ENCODE measurements around the gene C1QTNF8. TPM values are rescaled to one million over a fixed set of nuclear protein-coding genes. Genes with fewer than 3 reads are reported as not detected.

The C1QTNF8 gene
- polyA plus RNA-seq, 2 of the 4 experiments (the other 2 are of a cell fraction) = not detected

GRCh38 chr16:1047123-1047522 is 48.9 kb downstream of the C1QTNF8 start:
- ATAC-seq (no peak), DNase-seq (ENCODE audit: low read depth in 1 of 2, low spot score in 1 of 2) (no peak), FAIRE-seq (no peak)
- ChIA-PET CTCF (interaction anchor here (2.2 to 14.4 kb wide), 2 partner anchors 10 kb away, joined by 10 to 153 read pairs; no protein-coding TSS in a partner anchor), POLR2A (no interaction called here)
- H3K4me2 ChIP-seq = no peak overlapping the region
- WGBS (ENCODE audit: missing lambda C conversion rate) = 88% methylated on average over 9 of the region's 9 CpGs
- H3K9me3 ChIP-seq = no peaks in the 10 kb centered on the region
- peaks cover 24% of the 10 kb centered on the region for H3K4me1 ChIP-seq
- no peak overlapping the region for H3K4me3 ChIP-seq
- no peak overlapping the region for H3K27ac ChIP-seq
- TF ChIP-seq JUNB (IDR thresholded peaks at IDR 0.05) = no peak
- no peak for TF ChIP-seq ZSCAN20 (CRISPR knock-in tag; IDR thresholded peaks at IDR 0.05)
- no peak for TF ChIP-seq EHMT2 (IDR thresholded peaks at IDR 0.05; ENCODE audit: low read depth)
- TF ChIP-seq ELK1 (IDR thresholded peaks at IDR 0.05; ENCODE audit: low read depth, low read length) = no peak
- no peak for TF ChIP-seq CBX8 (IDR thresholded peaks at IDR 0.05)
- TF ChIP-seq ZNF302 (CRISPR knock-in tag; IDR thresholded peaks at IDR 0.05) = no peak

DNA sequence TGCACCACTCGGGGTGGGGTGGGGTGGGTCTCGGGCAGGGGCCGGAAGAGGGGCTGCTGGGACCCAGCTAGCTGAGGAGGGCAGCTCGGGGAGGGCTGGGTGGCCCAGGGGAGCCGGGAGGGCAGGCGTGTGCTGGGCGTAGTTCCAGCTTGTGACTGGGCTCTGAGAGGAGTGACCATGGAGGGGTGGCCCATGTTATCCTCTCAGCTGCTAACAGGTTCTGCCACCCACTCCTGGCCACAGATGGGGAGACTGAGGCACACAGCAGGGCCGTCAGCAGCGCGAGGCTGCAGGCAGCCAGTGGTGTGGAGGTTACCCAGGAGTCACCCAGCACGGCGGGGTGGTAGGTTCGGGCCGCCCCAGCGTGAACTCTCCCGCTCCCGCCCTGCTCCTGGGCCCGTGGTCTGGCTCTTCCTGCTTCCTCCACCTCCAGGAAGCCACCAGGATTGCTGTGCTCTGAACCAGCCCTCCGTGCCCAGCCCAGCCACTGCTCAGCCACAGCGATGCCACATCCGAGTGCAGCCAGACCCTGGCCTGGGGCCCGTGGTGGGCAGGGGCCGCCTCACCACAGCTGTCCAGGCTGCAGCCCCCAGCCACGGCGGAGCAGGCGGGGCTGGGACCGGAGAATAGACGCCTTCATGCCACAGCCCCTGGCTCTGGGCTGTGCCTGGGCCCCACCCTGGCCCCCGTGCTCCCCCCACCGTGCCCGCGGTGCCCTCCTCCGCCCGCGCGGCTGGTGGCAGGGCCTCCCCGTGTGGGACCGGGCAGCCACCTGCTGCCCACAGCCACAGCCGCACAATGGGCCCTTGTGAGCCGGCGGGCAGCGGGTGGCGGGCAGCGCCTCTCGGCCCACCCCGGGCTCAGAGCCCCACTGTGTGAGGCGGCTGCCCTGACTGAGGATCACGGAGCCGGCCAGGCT is 49.8 kb downstream of the C1QTNF8 start:
- H3K4me2 ChIP-seq = no peak overlapping the region
- WGBS (ENCODE audit: missing lambda C conversion rate) = 81% methylated on average over 15 of the region's 49 CpGs
- peaks cover 24% of the 10 kb centered on the region for H3K4me1 ChIP-seq
- DNase-seq (ENCODE audit: low read depth in 1 of 2, low spot score in 1 of 2) = no peak
- TF ChIP-seq TP53 (CRISPR knock-in tag; IDR thresholded peaks at IDR 0.05) = no peak
- TF ChIP-seq ZFP36 (IDR thresholded peaks at IDR 0.05; ENCODE audit: borderline replicate concordance, partially characterized antibody) = peak; percentile 80
- no peak for TF ChIP-seq POLR2A (IDR thresholded peaks at IDR 0.05; ENCODE audit: low read length)
- ChIA-PET CTCF (interaction anchor here (0.6 to 14.4 kb wide), 6 partner anchors 9 to 261 kb away, joined by 3 to 153 read pairs (median 4); no protein-coding TSS in a partner anchor), POLR2A (no interaction called here)
- FAIRE-seq = no peak
- no peak for ATAC-seq
- H3K4me3 ChIP-seq = no peak overlapping the region
- no peaks in the 10 kb centered on the region for H3K9me3 ChIP-seq
- H3K27ac ChIP-seq = no peak overlapping the region

GRCh38 chr16:1045310-1045992 is 50.6 kb downstream of the C1QTNF8 start:
- TF ChIP-seq JUN (IDR thresholded peaks at IDR 0.05) (no peak), NFE2L2 (conservative IDR thresholded peaks at IDR 0.05; ENCODE audit: low read length) (no peak), POLR2AphosphoS2 (conservative IDR thresholded peaks at IDR 0.05; ENCODE audit: low read length) (no peak), FOSL2 (IDR thresholded peaks at IDR 0.05) (no peak), FOSL2 (CRISPR knock-in tag; IDR thresholded peaks at IDR 0.05) (no peak)
- H3K9me3 ChIP-seq = no peaks in the 10 kb centered on the region
- ATAC-seq (no peak), DNase-seq (ENCODE audit: low read depth in 1 of 2, low spot score in 1 of 2) (no peak), FAIRE-seq (no peak)
- peaks cover 24% of the 10 kb centered on the region for H3K4me1 ChIP-seq
- H3K27ac ChIP-seq = no peak overlapping the region
- no peak overlapping the region for H3K4me2 ChIP-seq
- POLR2A ChIA-PET = no interaction called here
- 62% methylated on average over 9 of the region's 38 CpGs for WGBS (ENCODE audit: missing lambda C conversion rate)
- no peak overlapping the region for H3K4me3 ChIP-seq
- CTCF ChIA-PET = interaction anchor here (0.6 to 14.4 kb wide), 5 partner anchors 12 to 260 kb away, joined by 3 to 153 read pairs (median 4); no protein-coding TSS in a partner anchor

DNA sequence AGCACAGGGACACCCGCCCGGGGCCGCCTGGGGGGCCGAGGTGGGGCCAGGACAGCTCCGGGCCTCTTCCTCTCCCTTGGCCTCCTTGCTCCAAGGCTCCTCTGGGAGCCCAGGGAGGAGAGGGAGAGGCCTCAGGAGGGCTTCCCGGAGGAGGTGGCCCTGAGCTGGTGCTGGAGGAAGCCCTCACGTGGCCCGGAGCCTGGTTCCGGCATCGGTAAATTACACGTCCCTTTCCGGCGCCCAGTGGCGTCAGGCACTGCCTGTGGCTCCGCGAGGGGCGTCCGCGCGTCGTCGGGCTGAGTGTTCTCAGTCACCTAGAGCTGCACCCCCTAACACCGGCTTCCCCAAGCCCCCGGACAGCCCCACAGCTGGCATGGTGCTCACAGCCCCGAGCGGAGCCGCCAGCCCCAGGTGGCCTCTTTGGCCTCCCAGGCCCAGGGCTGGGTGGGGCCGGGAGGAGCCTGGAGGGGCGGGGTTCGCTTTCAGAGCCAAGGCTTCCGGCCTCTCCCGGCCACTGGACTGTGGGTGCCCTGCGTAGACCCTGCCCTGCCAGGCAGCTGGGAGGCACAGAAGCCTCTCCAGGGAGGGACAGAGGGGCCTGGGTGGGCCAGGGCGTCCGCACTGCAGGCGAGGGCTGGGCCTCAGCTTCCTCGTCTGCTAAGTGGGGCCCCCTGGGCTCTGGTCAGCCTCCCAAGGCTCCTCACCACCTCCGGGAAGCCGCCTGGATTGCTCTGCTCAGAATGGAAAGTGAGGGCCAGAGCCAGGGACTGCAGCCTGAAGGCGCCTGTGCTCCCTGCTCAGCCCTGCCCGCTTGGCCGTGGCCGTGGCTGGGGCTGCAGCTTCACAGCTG is 51.4 kb downstream of the C1QTNF8 start:
- DNase-seq (ENCODE audit: low read depth in 1 of 2, low spot score in 1 of 2) = peak in 1 of 2 experiments; percentile 46
- 61% methylated on average over 11 of the region's 43 CpGs for WGBS (ENCODE audit: missing lambda C conversion rate)
- CTCF ChIA-PET = interaction anchor here (1.3 to 14.4 kb wide), 2 partner anchors 13 to 249 kb away, joined by 4 to 153 read pairs; no protein-coding TSS in a partner anchor
- no peak for TF ChIP-seq E2F6 (IDR thresholded peaks at IDR 0.05; ENCODE audit: borderline replicate concordance, low read depth)
- no peak for TF ChIP-seq SREBF2 (IDR thresholded peaks at IDR 0.05)
- TF ChIP-seq, protein P1, sequence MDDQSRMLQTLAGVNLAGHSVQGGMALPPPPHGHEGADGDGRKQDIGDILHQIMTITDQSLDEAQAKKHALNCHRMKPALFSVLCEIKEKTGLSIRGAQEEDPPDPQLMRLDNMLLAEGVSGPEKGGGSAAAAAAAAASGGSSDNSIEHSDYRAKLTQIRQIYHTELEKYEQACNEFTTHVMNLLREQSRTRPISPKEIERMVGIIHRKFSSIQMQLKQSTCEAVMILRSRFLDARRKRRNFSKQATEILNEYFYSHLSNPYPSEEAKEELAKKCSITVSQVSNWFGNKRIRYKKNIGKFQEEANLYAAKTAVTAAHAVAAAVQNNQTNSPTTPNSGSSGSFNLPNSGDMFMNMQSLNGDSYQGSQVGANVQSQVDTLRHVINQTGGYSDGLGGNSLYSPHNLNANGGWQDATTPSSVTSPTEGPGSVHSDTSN (IDR thresholded peaks at IDR 0.05) = no peak
- no peak for TF ChIP-seq POLR2A (IDR thresholded peaks at IDR 0.05; ENCODE audit: low read length)
- TF ChIP-seq PHF8 (IDR thresholded peaks at IDR 0.05; ENCODE audit: borderline replicate concordance, low read depth) = no peak
- TF ChIP-seq, protein P2, sequence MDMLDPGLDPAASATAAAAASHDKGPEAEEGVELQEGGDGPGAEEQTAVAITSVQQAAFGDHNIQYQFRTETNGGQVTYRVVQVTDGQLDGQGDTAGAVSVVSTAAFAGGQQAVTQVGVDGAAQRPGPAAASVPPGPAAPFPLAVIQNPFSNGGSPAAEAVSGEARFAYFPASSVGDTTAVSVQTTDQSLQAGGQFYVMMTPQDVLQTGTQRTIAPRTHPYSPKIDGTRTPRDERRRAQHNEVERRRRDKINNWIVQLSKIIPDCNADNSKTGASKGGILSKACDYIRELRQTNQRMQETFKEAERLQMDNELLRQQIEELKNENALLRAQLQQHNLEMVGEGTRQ (IDR thresholded peaks at IDR 0.05) = no peak
- TF ChIP-seq, protein P3, sequence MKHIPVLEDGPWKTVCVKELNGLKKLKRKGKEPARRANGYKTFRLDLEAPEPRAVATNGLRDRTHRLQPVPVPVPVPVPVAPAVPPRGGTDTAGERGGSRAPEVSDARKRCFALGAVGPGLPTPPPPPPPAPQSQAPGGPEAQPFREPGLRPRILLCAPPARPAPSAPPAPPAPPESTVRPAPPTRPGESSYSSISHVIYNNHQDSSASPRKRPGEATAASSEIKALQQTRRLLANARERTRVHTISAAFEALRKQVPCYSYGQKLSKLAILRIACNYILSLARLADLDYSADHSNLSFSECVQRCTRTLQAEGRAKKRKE (CRISPR knock-in tag; IDR thresholded peaks at IDR 0.05; ENCODE audit: low read depth) = no peak
- peak; percentile 98 for TF ChIP-seq ZFP36 (IDR thresholded peaks at IDR 0.05; ENCODE audit: borderline replicate concordance, partially characterized antibody)
- FAIRE-seq = no peak
- Histone ChIP-seq H3K9me3 (no peaks in the 10 kb centered on the region), H3K4me1 (peaks cover 24% of the 10 kb centered on the region), H3K4me3 (no peak overlapping the region), H3K27ac (peak overlapping the region in 1 of 2 experiments; percentile 62; a peak in 3 of 6 replicates), H3K4me2 (peak overlapping the region; percentile 38)
- ATAC-seq = peak in 1 of 2 experiments; percentile 56; a peak in 3 of 6 replicates
- POLR2A ChIA-PET = no interaction called here

All from A549 (cell line).